Large intestine (tissue), 3 donors: ENCODE results near the gene IFRD1. TPM values are rescaled to one million over a fixed set of nuclear protein-coding genes. Genes with fewer than 3 reads are reported as not detected.

Source experiments
- DNase-seq, 2 donors: peaks; one replicate each; pipeline versions ENCODE4 v3.0.0 to v3.0.0-alpha.2; 2013
- H3K27ac ChIP-seq: one replicate; pipeline ENCODE4 v1.5.1; 2013; ENCODE audit warnings: low read length
- H3K27me3 ChIP-seq: 2 replicates; pipeline ENCODE4 v1.6.1; 2013; ENCODE audit warnings: low read length; ENCODE audit not compliant: control insufficient read depth, insufficient read depth
- H3K36me3 ChIP-seq: 2 replicates; pipeline ENCODE4 v1.6.1; 2013; ENCODE audit warnings: low read length; ENCODE audit not compliant: control insufficient read depth, insufficient read depth
- H3K4me1 ChIP-seq: one replicate; pipeline ENCODE4 v1.6.1; 2013; ENCODE audit warnings: low read length; ENCODE audit not compliant: control insufficient read depth, insufficient read depth
- H3K4me3 ChIP-seq: one replicate; pipeline ENCODE4 v1.5.1; 2013; ENCODE audit warnings: low read length
- H3K9me3 ChIP-seq: one replicate; pipeline ENCODE4 v1.6.1; 2013; ENCODE audit warnings: mild to moderate bottlenecking, low read depth, low read length, moderate library complexity; ENCODE audit not compliant: control insufficient read depth
- WGBS: methylation state at CpG from one replicate; pipeline ENCODE4 v1.1.5; 2013; ENCODE audit warnings: low lambda C conversion rate; ENCODE audit not compliant: insufficient coverage; 5-methylcytosine and 5-hydroxymethylcytosine counted together
- polyA plus RNA-seq: library from polyadenylated mRNA; unstranded; fragments of 120-200 nt; gene quantifications from one replicate; pipeline ENCODE4 v1.2.1, GENCODE V29; 2013

The IFRD1 gene
- polyA plus RNA-seq, 1 donor = 51.0 TPM

GRCh38 chr7:112419543-112420130 is 30.6 kb upstream of the IFRD1 start:
- no peaks in the 10 kb centered on the region for H3K4me1 ChIP-seq
- H3K36me3 ChIP-seq = no peaks in the 10 kb centered on the region
- no peaks in the 10 kb centered on the region for H3K27me3 ChIP-seq
- no peak overlapping the region for H3K4me3 ChIP-seq
- 100% methylated on average over 1 of the region's 4 CpGs for WGBS
- H3K27ac ChIP-seq = no peak overlapping the region
- H3K9me3 ChIP-seq = peaks cover 2% of the 10 kb centered on the region
- no peak for DNase-seq

DNA sequence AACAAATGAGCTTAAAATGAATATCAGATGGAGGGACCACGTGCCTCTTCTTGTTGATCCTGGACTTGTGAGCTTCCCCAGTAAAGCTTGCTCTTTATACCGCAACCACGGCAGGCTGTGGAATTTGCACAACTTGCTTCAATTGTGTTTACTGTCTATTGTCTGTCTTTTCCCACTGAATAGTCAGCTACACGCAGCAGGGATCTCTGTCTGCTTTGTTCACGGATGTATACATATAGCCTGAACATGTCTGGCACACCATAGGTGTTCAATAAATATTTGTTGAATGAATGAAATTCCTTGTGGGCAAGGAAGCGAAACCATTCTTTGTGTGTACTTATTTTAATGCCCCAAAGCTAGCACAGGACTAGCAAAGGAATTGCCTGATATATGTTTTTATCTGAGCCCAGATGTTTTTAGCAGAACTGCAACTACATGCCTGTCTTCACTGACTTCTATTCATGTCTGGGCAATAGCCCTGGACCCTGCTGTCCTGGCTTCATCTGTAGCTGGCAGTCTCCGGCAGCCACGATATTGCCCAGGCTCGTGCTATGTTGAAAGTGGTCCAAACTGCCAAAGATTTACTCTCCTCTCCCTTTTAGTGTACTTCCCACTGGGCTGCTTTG is 29.9 kb upstream of the IFRD1 start:
- no peaks in the 10 kb centered on the region for H3K27me3 ChIP-seq
- H3K4me1 ChIP-seq = no peaks in the 10 kb centered on the region
- DNase-seq = no peak
- H3K9me3 ChIP-seq = peaks cover 2% of the 10 kb centered on the region
- H3K4me3 ChIP-seq = no peak overlapping the region
- no CpG with 5 or more reads among the region's 9 CpGs for WGBS
- H3K36me3 ChIP-seq = no peaks in the 10 kb centered on the region
- H3K27ac ChIP-seq = no peak overlapping the region

GRCh38 chr7:112421666-112422486 is 28.4 kb upstream of the IFRD1 start:
- peak in 1 of 2 donors; percentile 9 for DNase-seq
- Histone ChIP-seq H3K36me3 (no peaks in the 10 kb centered on the region), H3K9me3 (peaks cover 2% of the 10 kb centered on the region), H3K27me3 (no peaks in the 10 kb centered on the region), H3K27ac (no peak overlapping the region), H3K4me3 (no peak overlapping the region), H3K4me1 (no peaks in the 10 kb centered on the region)
- WGBS = 92% methylated on average over 2 of the region's 9 CpGs

DNA sequence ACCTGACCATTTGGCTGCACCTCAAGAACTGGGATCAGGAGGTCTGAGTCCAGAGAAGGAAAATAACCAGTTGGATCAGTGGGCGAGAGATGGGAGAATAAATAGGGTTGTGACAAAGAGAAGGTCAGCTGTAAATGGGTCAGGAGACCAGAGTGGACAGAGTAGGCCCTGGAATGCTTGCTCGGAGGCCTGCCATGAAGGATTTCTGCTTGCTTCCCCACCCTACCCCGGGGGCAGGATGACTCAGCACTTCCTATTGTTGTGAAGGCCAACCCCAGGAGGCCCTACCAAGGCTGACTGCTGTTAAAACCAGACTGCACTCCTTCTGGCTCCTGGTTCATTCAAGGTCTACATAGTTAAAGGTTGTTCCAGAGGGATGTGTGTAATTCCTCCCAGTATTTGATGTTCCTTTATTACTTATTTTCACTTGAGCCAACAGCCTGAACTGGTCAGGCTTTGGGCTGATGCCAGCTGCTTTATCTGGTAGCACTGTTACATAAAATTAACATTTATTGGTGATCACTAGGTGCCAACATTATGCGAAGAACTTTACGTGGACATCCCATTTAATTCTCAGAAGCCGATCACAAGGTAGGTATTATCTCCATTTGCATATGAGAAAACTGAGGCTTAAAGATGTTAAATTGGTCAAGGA is 27.3 kb upstream of the IFRD1 start:
- Histone ChIP-seq H3K36me3 (no peaks in the 10 kb centered on the region), H3K9me3 (no peaks in the 10 kb centered on the region), H3K27me3 (no peaks in the 10 kb centered on the region), H3K4me1 (no peaks in the 10 kb centered on the region), H3K27ac (peak overlapping the region; percentile 5), H3K4me3 (no peak overlapping the region)
- WGBS = no CpG with 5 or more reads among the region's 6 CpGs
- peak; percentile 71 to 84 for DNase-seq

DNA sequence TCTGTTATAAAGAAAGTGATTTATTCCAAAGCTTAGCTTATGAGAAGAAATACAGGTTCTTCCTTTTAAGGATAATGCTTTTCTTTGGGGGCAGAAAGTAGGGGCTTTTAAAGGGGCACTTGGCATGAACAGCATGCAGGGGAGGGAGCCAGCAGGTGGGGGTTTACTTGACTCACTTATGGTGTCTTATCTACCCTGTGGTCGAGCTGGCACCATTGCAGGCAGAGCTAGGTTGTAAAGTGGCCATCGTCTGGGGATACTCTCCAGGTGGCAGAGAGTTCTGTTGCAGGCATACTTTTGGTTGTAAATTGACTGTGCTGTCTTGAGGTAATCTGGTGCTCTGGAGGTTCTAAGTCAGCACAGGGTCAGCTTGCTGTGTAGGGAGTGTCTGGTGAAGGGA is 26.3 kb upstream of the IFRD1 start:
- DNase-seq = no peak
- WGBS = no CpG with 5 or more reads among the region's 2 CpGs

DNA sequence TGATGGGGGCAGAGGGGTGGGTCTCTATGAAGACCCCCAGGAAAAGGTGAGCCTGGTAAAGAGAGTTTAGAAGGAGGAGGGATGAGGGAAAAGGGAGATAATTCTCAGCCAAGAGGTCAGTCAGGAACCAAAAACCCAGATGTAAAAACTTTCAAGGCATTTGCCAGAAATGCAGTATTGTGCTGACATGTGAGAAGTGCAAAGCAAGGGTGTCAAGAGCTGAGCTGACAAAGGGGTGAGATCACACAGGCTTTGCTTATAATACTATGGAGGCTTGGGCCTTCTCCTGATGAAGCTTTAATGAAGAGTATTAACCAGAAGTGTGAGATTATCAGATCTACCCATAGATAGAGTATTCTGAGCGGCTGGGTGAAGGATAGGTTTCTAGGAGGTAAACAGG is 22.3 kb upstream of the IFRD1 start:
- Histone ChIP-seq H3K27me3 (no peaks in the 10 kb centered on the region), H3K4me1 (no peaks in the 10 kb centered on the region), H3K4me3 (no peak overlapping the region), H3K9me3 (no peaks in the 10 kb centered on the region), H3K36me3 (no peaks in the 10 kb centered on the region), H3K27ac (no peak overlapping the region)
- no peak for DNase-seq
- WGBS = 80% methylated on average over 1 of the region's 1 CpG

More for the DNA sequence above, 26.3 kb upstream of the IFRD1 start:
- H3K4me3 ChIP-seq = no peak overlapping the region
- H3K9me3 ChIP-seq = no peaks in the 10 kb centered on the region
- H3K4me1 ChIP-seq = no peaks in the 10 kb centered on the region
- H3K36me3 ChIP-seq = no peaks in the 10 kb centered on the region
- no peaks in the 10 kb centered on the region for H3K27me3 ChIP-seq
- H3K27ac ChIP-seq = no peak overlapping the region

DNA sequence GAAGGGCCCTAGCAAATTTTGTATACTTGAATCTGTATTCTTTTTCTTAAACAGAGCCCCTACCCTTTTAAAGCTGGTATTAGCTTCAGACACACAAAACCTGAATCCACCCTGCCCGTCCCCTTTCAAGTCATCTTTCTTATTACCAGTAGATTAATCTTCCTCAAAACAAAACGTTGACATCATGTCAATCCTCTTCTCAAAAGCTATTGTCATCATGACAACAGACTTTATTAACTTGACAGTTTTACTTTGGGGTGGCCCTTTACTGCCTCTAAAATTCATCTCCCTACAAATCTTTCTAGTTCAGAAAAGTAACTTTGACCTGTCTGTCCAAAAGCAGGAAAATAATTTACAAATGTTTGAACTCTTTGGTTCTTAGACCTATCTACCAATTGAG is 21.5 kb upstream of the IFRD1 start:
- 75% methylated on average over 2 of the region's 2 CpGs for WGBS
- no peaks in the 10 kb centered on the region for H3K9me3 ChIP-seq
- DNase-seq = no peak
- no peaks in the 10 kb centered on the region for H3K36me3 ChIP-seq
- no peaks in the 10 kb centered on the region for H3K27me3 ChIP-seq
- no peak overlapping the region for H3K27ac ChIP-seq
- H3K4me1 ChIP-seq = no peaks in the 10 kb centered on the region
- H3K4me3 ChIP-seq = no peak overlapping the region

GRCh38 chr7:112430649-112431048 is 19.6 kb upstream of the IFRD1 start:
- H3K9me3 ChIP-seq = no peaks in the 10 kb centered on the region
- no CpG with 5 or more reads among the region's 2 CpGs for WGBS
- H3K4me1 ChIP-seq = no peaks in the 10 kb centered on the region
- H3K4me3 ChIP-seq = no peak overlapping the region
- no peak for DNase-seq
- no peak overlapping the region for H3K27ac ChIP-seq
- no peaks in the 10 kb centered on the region for H3K36me3 ChIP-seq
- no peaks in the 10 kb centered on the region for H3K27me3 ChIP-seq

DNA sequence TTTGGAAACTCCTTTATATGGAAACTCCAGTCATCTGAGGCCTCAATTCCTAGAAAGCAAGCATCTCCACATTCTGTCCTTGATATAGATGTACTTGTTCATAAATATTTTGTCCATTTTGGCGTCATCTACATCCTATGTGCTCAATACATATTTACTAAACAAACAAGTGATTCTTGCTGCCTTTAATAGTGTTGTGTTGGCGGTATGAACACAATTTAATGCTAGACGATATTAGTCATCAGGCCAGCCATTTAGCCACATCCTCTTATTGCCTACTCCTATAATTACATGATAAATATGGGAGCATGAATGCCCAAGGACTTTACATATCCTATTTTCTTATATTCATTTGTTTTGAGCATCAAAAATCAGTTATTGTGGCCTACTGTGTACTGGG is 18.5 kb upstream of the IFRD1 start:
- no peak for DNase-seq
- no CpG with 5 or more reads among the region's 3 CpGs for WGBS
- Histone ChIP-seq H3K27ac (no peak overlapping the region), H3K27me3 (no peaks in the 10 kb centered on the region), H3K36me3 (no peaks in the 10 kb centered on the region), H3K4me1 (no peaks in the 10 kb centered on the region), H3K4me3 (no peak overlapping the region), H3K9me3 (no peaks in the 10 kb centered on the region)

DNA sequence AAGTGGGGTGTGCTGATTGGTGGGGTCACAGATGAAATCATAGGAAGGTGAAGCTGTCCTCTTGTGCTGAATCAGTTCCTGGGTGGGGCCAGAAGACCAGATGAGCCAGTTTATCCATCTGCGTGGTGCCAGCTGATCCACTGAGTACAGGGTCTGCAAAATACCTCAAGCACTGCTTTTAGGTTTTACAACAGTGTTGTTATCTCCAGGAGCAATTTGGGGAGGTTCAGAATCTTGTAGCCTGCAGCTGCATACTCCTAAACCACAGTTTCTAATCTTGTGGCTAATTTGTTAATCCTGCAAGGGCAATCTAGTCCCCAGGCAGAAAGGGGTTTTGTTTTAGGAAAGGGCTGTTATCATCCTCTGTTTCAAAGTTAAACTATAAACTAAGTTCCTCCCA is 17.0 kb upstream of the IFRD1 start:
- DNase-seq = no peak
- H3K27ac ChIP-seq = no peak overlapping the region
- no peaks in the 10 kb centered on the region for H3K9me3 ChIP-seq
- no peaks in the 10 kb centered on the region for H3K36me3 ChIP-seq
- no peak overlapping the region for H3K4me3 ChIP-seq
- no CpG with 5 or more reads among the region's 1 CpG for WGBS
- H3K27me3 ChIP-seq = no peaks in the 10 kb centered on the region
- H3K4me1 ChIP-seq = no peaks in the 10 kb centered on the region
